HepG2 (cell line): ENCODE measurements around the gene IKZF5. TPM values are rescaled to one million over a fixed set of nuclear protein-coding genes. Genes with fewer than 3 reads are reported as not detected.

Experiments
- ATAC-seq: fragments of 200-7000 bp; cut with Tn5 transposase; 3 replicates; pipeline ENCODE4 v1.9.1; 2020; ENCODE audit warnings: mild to moderate bottlenecking, moderate library complexity
- BruUV-seq: library from RNA; stranded (reverse); fragments of 400-500 nt; replicated peaks from 2 replicates; lab custom pipeline; 2021; lab: Mats Ljungman, UMichigan
- CTCF ChIA-PET: fragments of 300-600 bp; formaldehyde crosslinking; extraction: SDS; loops from one replicate; lab custom pipeline; 2021; ENCODE audit warnings: low total read pairs, inconsistent platforms, low intra/inter-chr PET ratio; lab: Yijun Ruan, JAX
- POLR2A ChIA-PET: fragments of 350-600 bp; sonication (Branson Sonifier 250); formaldehyde crosslinking; loops from one replicate; lab custom pipeline; 2020; ENCODE audit warnings: antibody characterized with exemption, inconsistent platforms; lab: Yijun Ruan, JAX
- DNase-seq: peaks from one replicate; pipeline ENCODE4 v3.0.0-alpha.2; 2015; ENCODE audit warnings: low spot score
- FAIRE-seq: peaks from 3 replicates; lab custom pipeline; 2011; peaks lifted over from hg19 to GRCh38; lab: Jason Lieb, UNC
- H2AFZ ChIP-seq: one replicate; pipeline ENCODE4 v1.6.1; 2011; ENCODE audit warnings: low read length, inconsistent platforms
- H3K27ac ChIP-seq: fragments of 300-600 bp; 3 replicates; pipeline ENCODE4 v1.8.0; 2011; ENCODE audit warnings: mixed run types, mild to moderate bottlenecking, mixed read lengths, low read length, inconsistent platforms; ENCODE audit not compliant: insufficient read depth; ENCODE audit errors: extremely low read length
- H3K27me3 ChIP-seq, 2 experiments: fragments of 200-600 bp in 1 of 2; 2 replicates in 1 of 2; 3 replicates in 1 of 2; pipeline versions ENCODE4 v1.6.0 to v1.8.0; 2011; ENCODE audit warnings: low read length in 2 of 2, mild to moderate bottlenecking in 2 of 2, moderate library complexity in 2 of 2, inconsistent platforms in 1 of 2; ENCODE audit not compliant: insufficient read depth in 2 of 2, control insufficient read depth in 1 of 2
- H3K36me3 ChIP-seq, 2 experiments: fragments of 200-600 bp in 1 of 2; replicated peaks in 1 of 2; 2 replicates in 1 of 2; 3 replicates in 1 of 2; pipeline versions ENCODE4 v1.5.1 to v1.8.0; 2011; ENCODE audit warnings: low read length in 2 of 2, inconsistent platforms in 1 of 2; ENCODE audit not compliant: insufficient read depth in 2 of 2, control insufficient read depth in 1 of 2
- H3K4me1 ChIP-seq: 2 replicates; pipeline ENCODE4 v1.5.1; 2012; ENCODE audit warnings: low read length, inconsistent platforms; ENCODE audit not compliant: insufficient read depth
- H3K4me2 ChIP-seq: 2 replicates; pipeline ENCODE4 v1.6.0; 2011; ENCODE audit warnings: low read depth, low read length, inconsistent platforms
- H3K4me3 ChIP-seq, 3 experiments: fragments of 200-600 bp in 1 of 3; sonication (generic), shearing (Covaris generic) in 1 of 3; replicated peaks in 1 of 3; 2 replicates each; pipeline ENCODE4 v1.5.1; 2011 to 2016; ENCODE audit warnings: low read length in 3 of 3, inconsistent platforms in 2 of 3, low read depth in 2 of 3, mild to moderate bottlenecking in 2 of 3, control low read depth in 1 of 3, mixed read lengths in 1 of 3; ENCODE audit not compliant: insufficient read depth in 1 of 3
- H3K79me2 ChIP-seq: one replicate; pipeline ENCODE4 v1.6.1; 2011; ENCODE audit warnings: low read length, inconsistent platforms; ENCODE audit not compliant: insufficient read depth
- H3K9ac ChIP-seq: 2 replicates; pipeline ENCODE4 v1.6.0; 2011; ENCODE audit warnings: mild to moderate bottlenecking, low read depth, low read length, inconsistent platforms; ENCODE audit not compliant: insufficient read depth
- H3K9me3 ChIP-seq: 2 replicates; pipeline ENCODE4 v1.5.1; 2012; ENCODE audit warnings: mild to moderate bottlenecking, low read length
- H4K20me1 ChIP-seq: 2 replicates; pipeline ENCODE4 v1.6.0; 2011; ENCODE audit warnings: inconsistent platforms, mild to moderate bottlenecking, low read length, moderate library complexity; ENCODE audit not compliant: insufficient read depth
- DPF2 ChIP-seq: sonication (generic); formaldehyde crosslinking; IDR thresholded peaks from 2 replicates; pipeline ENCODE4 v1.4.0; 2020; ENCODE audit warnings: mild to moderate bottlenecking, low read depth, missing genetic modification reagents, borderline replicate concordance
- NONO ChIP-seq, 2 experiments: fragments of 450-650 bp in 1 of 2; sonication (generic) in 1 of 2; formaldehyde crosslinking in 1 of 2; IDR thresholded peaks in 1 of 2; conservative IDR thresholded peaks in 1 of 2; 2 replicates each; pipeline versions ENCODE4 v1.6.1 to v1.8.0; 2017 to 2022; ENCODE audit warnings: mild to moderate bottlenecking in 1 of 2, missing genetic modification reagents in 1 of 2, moderate library complexity in 1 of 2
- POLR2A ChIP-seq, 2 experiments: IDR thresholded peaks; 2 replicates each; pipeline ENCODE4 v1.6.1; 2011; ENCODE audit warnings: low read depth in 2 of 2, low read length in 2 of 2, mild to moderate bottlenecking in 1 of 2, moderate library complexity in 1 of 2; ENCODE audit not compliant: insufficient read depth in 1 of 2
- RFX5 ChIP-seq: IDR thresholded peaks from 2 replicates; pipeline ENCODE4 v1.6.1; 2011; ENCODE audit warnings: low read depth, low read length, improper control_type of control experiment
- SNRNP70 ChIP-seq: fragments of 200-400 bp; formaldehyde crosslinking; IDR thresholded peaks from 2 replicates; pipeline ENCODE4 v1.6.1; 2017; ENCODE audit warnings: mild to moderate bottlenecking, low read depth, low read length, moderate library complexity
- STAT5B ChIP-seq: sonication (generic); formaldehyde crosslinking; IDR thresholded peaks from 2 replicates; pipeline ENCODE4 v1.4.0; 2020; ENCODE audit warnings: missing genetic modification reagents
- ZNF382 ChIP-seq: sonication (generic); formaldehyde crosslinking; IDR thresholded peaks from 2 replicates; pipeline ENCODE4 v1.5.0; 2020; ENCODE audit warnings: missing genetic modification reagents, mild to moderate bottlenecking, borderline replicate concordance
- ZNF780A ChIP-seq: sonication (generic); formaldehyde crosslinking; IDR thresholded peaks from 2 replicates; pipeline ENCODE4 v1.8.0; 2022; ENCODE audit warnings: mild to moderate bottlenecking, missing genetic modification reagents, moderate library complexity
- WGBS: methylation state at CpG from one replicate; pipeline ENCODE4 v1.1.6; 2017; ENCODE audit warnings: low lambda C conversion rate; 5-methylcytosine and 5-hydroxymethylcytosine counted together
- in situ Hi-C: cut with HindIII; loops from 2 replicates; pipeline ENCODE4 v1.10.0; 2017; ENCODE audit warnings: low pct_unique_long_range_greater_than_20kb; ENCODE audit not compliant: extremely low pct_ligation_motif_present
- intact Hi-C: fragments of 100-400 bp; cut with micrococcal nuclease; formaldehyde crosslinking; loops from one replicate; pipeline ENCODE4 v1.10.0; 2022; ENCODE audit not compliant: unreplicated experiment
- polyA plus RNA-seq, 8 experiments: library from polyadenylated mRNA; depleted of rRNA in 3 of 8; stranded (reverse) in 7 of 8; unstranded in 1 of 8; fragments of >200 nt; fragmentation: Illumina TruSeq in 4 of 8; extraction: Trizol in 4 of 8; gene quantifications; 2 replicates each; pipeline versions ENCODE4 v1.2.1 to v1.2.3, GENCODE V29; 2011 to 2016; ENCODE audit warnings: low read depth in 4 of 8, missing spikeins in 1 of 8, mixed read lengths in 1 of 8; ENCODE audit not compliant: insufficient read depth in 1 of 8
- total RNA-seq, 5 experiments: library from RNA; depleted of rRNA; stranded (reverse); fragments of >200 nt; fragmentation: Illumina TruSeq; extraction: Trizol; gene quantifications; 2 replicates each; pipeline ENCODE4 v1.2.3, GENCODE V29; 2016; ENCODE audit warnings: low read depth in 1 of 5
- TF ChIP-seq, protein P1 (sequence below), 2 experiments: sonication (generic) in 1 of 2; formaldehyde crosslinking in 1 of 2; IDR thresholded peaks; 2 replicates each; pipeline versions ENCODE4 v1.4.0 to v1.6.1; 2018 to 2020; ENCODE audit warnings: missing genetic modification reagents in 2 of 2, borderline replicate concordance in 1 of 2, low read depth in 1 of 2, mild to moderate bottlenecking in 1 of 2, missing biosample characterization in 1 of 2
- TF ChIP-seq, protein P2 (sequence below): IDR thresholded peaks from 2 replicates; pipeline ENCODE4 v1.6.1; 2012; ENCODE audit warnings: low read depth, low read length, improper control_type of control experiment
- TF ChIP-seq, protein P3 (sequence below): sonication (generic); formaldehyde crosslinking; IDR thresholded peaks from 2 replicates; pipeline ENCODE4 v1.5.1; 2020; ENCODE audit warnings: mild to moderate bottlenecking, missing genetic modification reagents, moderate library complexity

IKZF5 gene
- total and polyA plus RNA-seq, 2 of the 13 experiments (the other 11 are each of a cell fraction or from before 2014, with no cell fraction given) = 3.7 to 12.0 TPM

DNA sequence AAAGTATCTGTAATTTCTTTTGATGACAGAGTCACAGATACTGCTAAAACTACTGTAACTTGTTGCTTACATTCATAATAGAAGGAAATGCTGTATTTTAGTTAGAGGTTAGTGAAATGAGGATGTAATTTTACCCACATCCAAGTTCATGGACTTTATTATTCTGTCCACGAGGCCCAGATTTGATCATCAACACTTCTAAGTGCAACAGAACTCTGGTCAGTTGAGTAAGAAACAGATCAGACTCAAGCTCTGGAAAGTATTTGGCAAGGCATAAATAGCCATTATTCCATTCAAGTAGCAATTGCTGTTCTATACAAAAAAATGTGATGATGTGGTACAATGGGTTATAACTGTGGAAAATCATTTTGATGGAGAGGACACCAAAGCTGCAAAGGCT lies 22.5 kb upstream of the IKZF5 start:
- DNase-seq (no peak), ATAC-seq (no peak), FAIRE-seq (no peak)
- 95% methylated on average over 1 of the region's 1 CpG for WGBS
- in situ Hi-C loops (no loop called here), intact Hi-C loops (no loop called here)
- Histone ChIP-seq H2AFZ (no peak overlapping the region), H3K27ac (no peak overlapping the region), H3K36me3 (peaks cover 5 to 12% of the 10 kb centered on the region in 2 experiments; a peak in 3 of 5 replicates), H3K4me1 (peaks cover 18% of the 10 kb centered on the region), H4K20me1 (no peaks in the 10 kb centered on the region), H3K79me2 (peaks cover 32% of the 10 kb centered on the region), H3K4me2 (no peak overlapping the region), H3K9me3 (no peaks in the 10 kb centered on the region), H3K9ac (no peak overlapping the region), H3K27me3 (no peaks in the 10 kb centered on the region), H3K4me3 (no peak overlapping the region)
- POLR2A ChIA-PET = interaction anchor here (1.5 kb wide), 1 partner anchor 9 kb away, joined by 8 read pairs; no protein-coding TSS in a partner anchor
- TF ChIP-seq STAT5B (no peak), RFX5 (no peak), DPF2 (CRISPR knock-in tag) (no peak), SNRNP70 (no peak)
- TF ChIP-seq, protein P1, sequence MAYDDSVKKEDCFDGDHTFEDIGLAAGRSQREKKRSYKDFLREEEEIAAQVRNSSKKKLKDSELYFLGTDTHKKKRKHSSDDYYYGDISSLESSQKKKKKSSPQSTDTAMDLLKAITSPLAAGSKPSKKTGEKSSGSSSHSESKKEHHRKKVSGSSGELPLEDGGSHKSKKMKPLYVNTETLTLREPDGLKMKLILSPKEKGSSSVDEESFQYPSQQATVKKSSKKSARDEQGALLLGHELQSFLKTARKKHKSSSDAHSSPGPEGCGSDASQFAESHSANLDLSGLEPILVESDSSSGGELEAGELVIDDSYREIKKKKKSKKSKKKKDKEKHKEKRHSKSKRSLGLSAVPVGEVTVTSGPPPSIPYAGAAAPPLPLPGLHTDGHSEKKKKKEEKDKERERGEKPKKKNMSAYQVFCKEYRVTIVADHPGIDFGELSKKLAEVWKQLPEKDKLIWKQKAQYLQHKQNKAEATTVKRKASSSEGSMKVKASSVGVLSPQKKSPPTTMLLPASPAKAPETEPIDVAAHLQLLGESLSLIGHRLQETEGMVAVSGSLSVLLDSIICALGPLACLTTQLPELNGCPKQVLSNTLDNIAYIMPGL (CRISPR knock-in tag; IDR thresholded peaks at IDR 0.05; ENCODE audit: borderline replicate concordance in 1 of 2, low read depth in 1 of 2) = no peak
- CTCF ChIA-PET = no interaction called here
- BruUV-seq = TSS peak; percentile 9

DNA sequence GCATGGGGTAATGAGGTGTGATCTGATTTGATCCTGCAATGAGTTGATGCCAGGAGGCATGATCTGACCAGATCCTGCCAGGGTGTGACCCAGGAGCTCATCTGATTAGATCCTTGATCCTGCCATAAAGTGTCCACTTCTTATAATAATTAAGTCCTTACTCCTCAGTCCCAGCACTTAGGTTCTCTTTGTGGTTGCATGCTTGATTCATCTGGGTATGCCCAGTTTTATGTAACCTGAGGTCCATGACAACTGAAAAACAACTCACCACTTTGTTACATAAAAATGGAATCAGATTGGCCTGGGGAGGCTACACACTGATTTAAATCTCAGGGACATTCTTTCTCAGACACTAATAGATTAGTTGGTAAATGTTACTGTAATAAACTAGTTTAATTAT lies 19.3 kb upstream of the IKZF5 start:
- intact Hi-C loops = no loop called here
- peaks cover 5% of the 10 kb centered on the region in 2 experiments; a peak in 3 of 5 replicates for H3K36me3 ChIP-seq
- TF ChIP-seq ZNF780A (CRISPR knock-in tag) = no peak
- TF ChIP-seq POLR2A (IDR thresholded peaks at IDR 0.05; ENCODE audit: insufficient read depth in 1 of 2, low read depth in 2 of 2, low read length in 2 of 2) = no peak
- TF ChIP-seq, protein P2, sequence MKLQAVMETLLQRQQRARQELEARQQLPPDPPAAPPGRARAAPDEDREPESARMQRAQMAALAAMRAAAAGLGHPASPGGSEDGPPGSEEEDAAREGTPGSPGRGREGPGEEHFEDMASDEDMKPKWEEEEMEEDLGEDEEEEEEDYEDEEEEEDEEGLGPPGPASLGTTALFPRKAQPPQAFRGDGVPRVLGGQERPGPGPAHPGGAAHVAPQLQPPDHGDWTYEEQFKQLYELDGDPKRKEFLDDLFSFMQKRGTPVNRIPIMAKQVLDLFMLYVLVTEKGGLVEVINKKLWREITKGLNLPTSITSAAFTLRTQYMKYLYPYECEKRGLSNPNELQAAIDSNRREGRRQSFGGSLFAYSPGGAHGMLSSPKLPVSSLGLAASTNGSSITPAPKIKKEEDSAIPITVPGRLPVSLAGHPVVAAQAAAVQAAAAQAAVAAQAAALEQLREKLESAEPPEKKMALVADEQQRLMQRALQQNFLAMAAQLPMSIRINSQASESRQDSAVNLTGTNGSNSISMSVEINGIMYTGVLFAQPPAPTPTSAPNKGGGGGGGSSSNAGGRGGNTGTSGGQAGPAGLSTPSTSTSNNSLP = no peak
- no peak for TF ChIP-seq ZNF382
- no peak for TF ChIP-seq NONO (IDR thresholded peaks at IDR 0.05)
- no peak for TF ChIP-seq NONO (CRISPR knock-in tag; conservative IDR thresholded peaks at IDR 0.05)
- TF ChIP-seq, protein P3, sequence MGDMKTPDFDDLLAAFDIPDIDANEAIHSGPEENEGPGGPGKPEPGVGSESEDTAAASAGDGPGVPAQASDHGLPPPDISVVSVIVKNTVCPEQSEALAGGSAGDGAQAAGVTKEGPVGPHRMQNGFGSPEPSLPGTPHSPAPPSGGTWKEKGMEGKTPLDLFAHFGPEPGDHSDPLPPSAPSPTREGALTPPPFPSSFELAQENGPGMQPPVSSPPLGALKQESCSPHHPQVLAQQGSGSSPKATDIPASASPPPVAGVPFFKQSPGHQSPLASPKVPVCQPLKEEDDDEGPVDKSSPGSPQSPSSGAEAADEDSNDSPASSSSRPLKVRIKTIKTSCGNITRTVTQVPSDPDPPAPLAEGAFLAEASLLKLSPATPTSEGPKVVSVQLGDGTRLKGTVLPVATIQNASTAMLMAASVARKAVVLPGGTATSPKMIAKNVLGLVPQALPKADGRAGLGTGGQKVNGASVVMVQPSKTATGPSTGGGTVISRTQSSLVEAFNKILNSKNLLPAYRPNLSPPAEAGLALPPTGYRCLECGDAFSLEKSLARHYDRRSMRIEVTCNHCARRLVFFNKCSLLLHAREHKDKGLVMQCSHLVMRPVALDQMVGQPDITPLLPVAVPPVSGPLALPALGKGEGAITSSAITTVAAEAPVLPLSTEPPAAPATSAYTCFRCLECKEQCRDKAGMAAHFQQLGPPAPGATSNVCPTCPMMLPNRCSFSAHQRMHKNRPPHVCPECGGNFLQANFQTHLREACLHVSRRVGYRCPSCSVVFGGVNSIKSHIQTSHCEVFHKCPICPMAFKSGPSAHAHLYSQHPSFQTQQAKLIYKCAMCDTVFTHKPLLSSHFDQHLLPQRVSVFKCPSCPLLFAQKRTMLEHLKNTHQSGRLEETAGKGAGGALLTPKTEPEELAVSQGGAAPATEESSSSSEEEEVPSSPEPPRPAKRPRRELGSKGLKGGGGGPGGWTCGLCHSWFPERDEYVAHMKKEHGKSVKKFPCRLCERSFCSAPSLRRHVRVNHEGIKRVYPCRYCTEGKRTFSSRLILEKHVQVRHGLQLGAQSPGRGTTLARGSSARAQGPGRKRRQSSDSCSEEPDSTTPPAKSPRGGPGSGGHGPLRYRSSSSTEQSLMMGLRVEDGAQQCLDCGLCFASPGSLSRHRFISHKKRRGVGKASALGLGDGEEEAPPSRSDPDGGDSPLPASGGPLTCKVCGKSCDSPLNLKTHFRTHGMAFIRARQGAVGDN = no peak

More for the DNA sequence above, 19.3 kb upstream of the IKZF5 start:
- Histone ChIP-seq H4K20me1 (no peaks in the 10 kb centered on the region), H3K79me2 (peaks cover 52% of the 10 kb centered on the region), H3K4me3 (no peak overlapping the region), H3K4me1 (peaks cover 47% of the 10 kb centered on the region), H3K9ac (no peak overlapping the region), H3K27ac (no peak overlapping the region), H3K27me3 (no peaks in the 10 kb centered on the region), H3K9me3 (no peaks in the 10 kb centered on the region), H2AFZ (no peak overlapping the region), H3K4me2 (no peak overlapping the region)
- ChIA-PET CTCF (no interaction called here), POLR2A (no interaction called here)
- no TSS peak for BruUV-seq
- in situ Hi-C loops = no loop called here
- ATAC-seq (no peak), FAIRE-seq (no peak), DNase-seq (no peak)
